ENCODE results near the gene PHACTR2. TPM values are rescaled to one million over a fixed set of nuclear protein-coding genes. Genes with fewer than 3 reads are reported as not detected.
A peak's percentile ranks its signal among the peaks of the same experiment; 100 is the strongest.
"Not testable (repeated sequence)": the region's sequence is repeated elsewhere in the genome, so short reads cannot be mapped to it uniquely, and the experiment has no call there.

The PHACTR2 gene
- total RNA-seq, 6 experiments from 2014 or later = 66.7 to 92.7 (median 84.1) TPM

- Mint-ChIP-seq H3K27me3 (ENCODE audit: insufficient read depth) (no peaks in the 10 kb centered on the region), H3K4me1 (ENCODE audit: low read depth) (peaks cover 15% of the 10 kb centered on the region), H3K27ac (no peak within 1 kb of the TSS), H3K9me3 (no peaks in the 10 kb centered on the region), H3K4me3 (no peak within 1 kb of the TSS), H3K36me3 (ENCODE audit: low read depth) (peaks cover 35% of the 10 kb centered on the region)
- TF ChIP-seq CTCF (IDR thresholded peaks at IDR 0.05) = no peak
- no peak for DNase-seq
Measured at GRCh38 chr6:143864234-143864633, 186.5 kb downstream of the PHACTR2 start, which contains the start of gene ZC2HC1B. TSS of gene ZC2HC1B (plus strand) at chr6:143864474. CDS start at chr6:143864540, 66 bp downstream.

- Mint-ChIP-seq H3K36me3 (ENCODE audit: low read depth) (peaks cover 28% of the 10 kb centered on the region), H3K4me1 (ENCODE audit: low read depth) (peaks cover 15% of the 10 kb centered on the region), H3K27me3 (ENCODE audit: insufficient read depth) (peaks cover 2% of the 10 kb centered on the region; the same call in 1 of the 2 replicates)
Measured at GRCh38 chr6:143867236-143867635, 189.5 kb downstream of the PHACTR2 start.

GRCh38 chr6:143868808-143869207, 191.0 kb downstream of the PHACTR2 start:
- H3K27ac Mint-ChIP-seq; H3K4me3 Mint-ChIP-seq; H3K27me3 Mint-ChIP-seq (ENCODE audit: insufficient read depth); DNase-seq; H3K9me3 Mint-ChIP-seq: not testable (repeated sequence)
- Mint-ChIP-seq H3K36me3 (ENCODE audit: low read depth) (peaks cover 20% of the 10 kb centered on the region), H3K4me1 (ENCODE audit: low read depth) (peaks cover 15% of the 10 kb centered on the region)

More at GRCh38 chr6:143867236-143867635, 189.5 kb downstream of the PHACTR2 start:
- Mint-ChIP-seq H3K4me3 (no peak overlapping the region), H3K9me3 (no peaks in the 10 kb centered on the region), H3K27ac (no peak overlapping the region)
- DNase-seq = no peak
- no peak for TF ChIP-seq CTCF (IDR thresholded peaks at IDR 0.05)

- H3K4me1 Mint-ChIP-seq (ENCODE audit: low read depth) = peaks cover 18% of the 10 kb centered on the region
- not testable (repeated sequence) for H3K27ac Mint-ChIP-seq; DNase-seq; H3K36me3 Mint-ChIP-seq (ENCODE audit: low read depth); H3K27me3 Mint-ChIP-seq (ENCODE audit: insufficient read depth); H3K4me3 Mint-ChIP-seq
- H3K9me3 Mint-ChIP-seq = peaks cover 14% of the 10 kb centered on the region
Measured at GRCh38 chr6:143871202-143871730, 193.5 kb downstream of the PHACTR2 start.

GRCh38 chr6:143872201-143872600, 194.4 kb downstream of the PHACTR2 start:
- H3K4me3 Mint-ChIP-seq = peak overlapping the region; percentile 9; the same call in 1 of the 2 replicates
- DNase-seq = no peak
- TF ChIP-seq CTCF (IDR thresholded peaks at IDR 0.05) = no peak
- peaks cover 2% of the 10 kb centered on the region; the same call in 1 of the 2 replicates for H3K27me3 Mint-ChIP-seq (ENCODE audit: insufficient read depth)
- H3K27ac Mint-ChIP-seq = no peak overlapping the region
- H3K36me3 Mint-ChIP-seq (ENCODE audit: low read depth) = no peaks in the 10 kb centered on the region
- peaks cover 10% of the 10 kb centered on the region for H3K4me1 Mint-ChIP-seq (ENCODE audit: low read depth)
- peaks cover 15% of the 10 kb centered on the region for H3K9me3 Mint-ChIP-seq

- peaks cover 21% of the 10 kb centered on the region for H3K9me3 Mint-ChIP-seq
Measured at GRCh38 chr6:143873600-143873999, 195.8 kb downstream of the PHACTR2 start.

GRCh38 chr6:143874503-143874902, 196.7 kb downstream of the PHACTR2 start:
- not testable (repeated sequence) for DNase-seq; H3K4me1 Mint-ChIP-seq (ENCODE audit: low read depth); H3K27ac Mint-ChIP-seq; H3K27me3 Mint-ChIP-seq (ENCODE audit: insufficient read depth); H3K4me3 Mint-ChIP-seq
- H3K9me3 Mint-ChIP-seq = peaks cover 28% of the 10 kb centered on the region
- peaks cover 10% of the 10 kb centered on the region; the same call in 1 of the 2 replicates for H3K36me3 Mint-ChIP-seq (ENCODE audit: low read depth)

More at GRCh38 chr6:143873600-143873999, 195.8 kb downstream of the PHACTR2 start:
- H3K4me3 Mint-ChIP-seq; H3K4me1 Mint-ChIP-seq (ENCODE audit: low read depth); H3K27ac Mint-ChIP-seq; DNase-seq; H3K27me3 Mint-ChIP-seq (ENCODE audit: insufficient read depth); H3K36me3 Mint-ChIP-seq (ENCODE audit: low read depth): not testable (repeated sequence)
